NK-92 treated with Interleukin-12 subunit alpha and Interleukin-12 subunit beta, amount 100 ng/mL, for 24 hours (cell line): Measurements from ENCODE around the gene HMG20B.

Experiments used
- DNase-seq: peaks from one replicate; lab custom pipeline; 2025; lab: John Stamatoyannopoulos, UW

The HMG20B gene

DNA sequence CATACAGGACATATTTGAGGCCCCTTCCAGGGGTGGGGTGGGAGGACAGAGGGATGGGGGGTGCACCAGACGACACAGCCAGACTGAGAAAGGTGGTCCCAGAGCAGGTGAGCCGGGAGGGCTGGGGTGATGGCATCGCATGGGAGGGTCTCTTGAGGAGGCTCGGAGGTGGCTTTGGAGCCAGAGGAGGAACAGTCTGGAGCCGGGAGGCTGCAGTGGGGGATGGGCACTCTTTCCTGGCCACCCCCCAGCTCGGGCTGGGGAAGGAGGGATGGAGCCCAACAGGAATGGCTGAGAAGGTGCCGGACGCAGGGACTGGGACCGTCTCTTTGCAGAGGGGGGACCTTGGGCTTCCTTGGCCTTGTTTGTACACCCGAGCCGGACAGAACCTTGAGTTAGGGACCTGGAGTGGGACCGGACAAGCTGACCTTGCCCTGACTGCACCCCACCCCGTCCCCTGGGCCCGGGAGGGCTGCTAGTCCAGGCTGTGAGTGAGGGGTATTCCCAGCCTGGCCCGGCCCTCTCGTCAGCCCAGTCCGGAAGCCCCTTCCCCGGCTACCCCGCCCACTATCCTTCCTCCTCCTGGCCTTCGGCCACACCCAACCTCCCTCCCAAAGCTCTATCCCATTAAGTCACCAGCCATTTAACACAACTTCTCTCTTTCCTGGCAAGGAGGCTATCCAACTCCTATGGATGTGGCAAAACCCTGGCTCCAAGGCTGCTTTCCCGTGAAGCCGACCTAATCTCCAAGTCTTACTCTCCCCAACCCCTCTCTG, 34.7 kb downstream of the HMG20B start:
- no peak for DNase-seq

GRCh38 chr19:3608079-3608641, 35.4 kb downstream of the HMG20B start:
- no peak for DNase-seq

DNA sequence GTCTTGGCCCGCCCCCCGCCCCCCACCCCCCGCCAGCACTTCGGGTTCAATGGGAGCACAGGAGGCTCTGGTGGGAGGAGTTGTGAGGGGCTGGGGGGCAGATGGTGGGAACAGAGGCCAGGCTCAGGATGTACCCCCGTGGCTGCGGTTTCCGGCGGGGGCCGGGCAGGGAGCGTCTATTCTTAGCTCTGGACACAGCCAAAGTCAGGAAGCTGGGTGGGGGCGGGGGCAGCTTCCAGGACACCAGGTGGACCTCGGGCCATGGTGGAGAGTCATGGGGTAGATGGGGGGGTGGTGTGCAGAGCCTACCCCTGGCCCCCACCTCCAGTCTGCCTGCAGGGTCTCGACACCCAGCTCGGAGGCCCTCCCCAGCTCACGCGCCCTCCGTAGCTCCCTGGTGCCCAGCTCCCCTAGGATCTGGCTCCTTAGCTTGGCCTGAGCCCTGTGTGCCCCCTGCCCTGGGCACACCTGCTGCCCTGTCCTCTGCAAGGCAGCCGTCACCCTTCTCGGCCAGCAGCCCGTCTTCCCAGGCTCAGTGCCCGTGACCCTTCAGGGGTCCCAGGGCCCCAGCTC, 36.1 kb downstream of the HMG20B start:
- DNase-seq = no peak

DNA sequence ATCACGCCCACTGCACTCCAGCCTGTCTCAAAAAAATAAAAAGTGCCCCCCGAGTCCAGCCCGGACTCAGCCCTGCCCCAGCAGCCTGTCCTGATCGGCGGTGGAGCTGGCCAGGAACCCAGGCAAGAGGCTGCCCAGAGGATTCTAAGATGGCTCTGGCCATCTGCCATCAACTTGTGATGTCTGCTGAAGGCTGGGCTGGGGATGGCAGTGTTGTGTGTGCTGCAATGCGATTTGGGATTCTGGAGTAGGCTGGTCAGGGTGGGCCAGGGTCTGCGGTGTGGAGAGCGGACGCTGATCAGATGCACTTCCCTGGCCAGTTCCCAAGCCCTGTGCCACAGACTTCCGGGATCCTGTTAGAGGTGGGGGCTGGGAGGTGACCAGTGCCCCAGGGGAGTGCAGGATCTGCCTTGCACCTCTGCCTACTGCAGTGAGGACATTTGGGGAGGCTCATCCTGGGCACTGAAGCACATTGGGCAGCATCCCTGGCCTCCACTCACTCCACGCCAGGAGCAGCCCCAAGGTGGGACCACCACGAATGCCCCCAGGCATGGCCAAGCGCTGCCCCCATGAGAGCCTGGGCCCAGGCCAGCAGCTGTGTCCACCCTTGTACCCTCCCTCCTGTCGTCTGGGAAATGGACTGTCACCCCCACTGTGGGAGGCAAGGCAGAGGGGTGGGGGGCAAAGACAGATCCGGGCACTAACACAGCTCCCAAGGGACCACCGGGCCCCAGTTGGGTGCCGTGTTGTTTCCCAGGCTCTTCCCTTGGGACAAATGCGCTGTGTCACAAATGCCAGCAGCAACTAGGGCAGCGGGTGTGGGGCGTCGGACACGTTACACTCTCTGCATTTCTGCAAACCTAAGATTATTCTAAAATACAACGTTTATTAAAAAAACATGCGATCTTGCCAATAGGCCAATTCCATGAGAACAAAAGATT, 37.3 kb downstream of the HMG20B start:
- no peak for DNase-seq

DNA sequence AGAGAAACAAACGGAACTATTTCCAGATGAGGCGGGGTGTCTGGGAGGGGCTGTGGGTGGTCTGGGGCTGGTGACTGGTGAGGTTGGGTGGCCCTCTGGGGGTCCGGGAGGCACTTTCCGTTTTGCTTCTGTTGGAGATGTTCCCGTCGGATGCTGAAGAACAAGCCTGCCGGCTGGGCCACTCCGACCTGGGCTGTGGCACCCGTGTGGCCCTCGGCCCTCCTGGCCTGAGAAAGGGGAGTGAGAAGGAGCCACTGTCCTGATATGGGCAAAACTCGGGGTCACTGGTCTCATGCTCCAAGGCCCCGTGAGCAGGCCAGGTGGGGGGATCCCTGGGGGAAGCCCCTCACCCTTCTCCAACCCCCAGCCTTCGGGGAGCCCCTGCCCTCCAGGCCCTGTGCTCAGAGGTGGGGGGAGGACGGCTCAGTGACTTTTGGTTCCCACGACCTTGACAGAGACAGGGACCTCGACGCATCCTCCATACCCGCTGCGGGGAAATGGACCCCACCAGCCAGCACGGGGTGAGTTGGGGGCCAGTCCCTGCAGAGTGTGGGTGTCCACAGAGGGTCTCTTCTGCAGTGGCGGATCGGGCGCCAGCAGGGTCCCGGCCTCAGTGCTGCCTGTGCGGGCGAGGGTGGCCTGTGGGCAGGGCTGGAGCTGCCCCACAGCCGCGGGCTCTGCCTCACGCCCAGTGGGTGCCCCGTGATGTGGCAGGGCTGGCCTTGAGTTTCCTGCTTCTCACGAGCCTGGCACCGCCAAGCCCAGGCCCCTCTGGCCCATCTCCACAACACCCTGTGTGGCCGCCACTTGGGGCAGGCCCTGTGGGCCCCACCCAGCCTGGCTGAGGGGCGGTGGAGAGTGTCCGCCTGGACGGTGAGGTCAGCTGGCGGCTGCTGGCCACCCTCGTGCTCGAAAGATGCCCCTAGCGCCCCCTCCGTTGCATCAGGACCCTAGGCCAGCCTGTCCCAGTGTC, 38.3 kb downstream of the HMG20B start:
- no peak for DNase-seq

GRCh38 chr19:3611841-3612240, 39.1 kb downstream of the HMG20B start:
- DNase-seq = no peak

DNA sequence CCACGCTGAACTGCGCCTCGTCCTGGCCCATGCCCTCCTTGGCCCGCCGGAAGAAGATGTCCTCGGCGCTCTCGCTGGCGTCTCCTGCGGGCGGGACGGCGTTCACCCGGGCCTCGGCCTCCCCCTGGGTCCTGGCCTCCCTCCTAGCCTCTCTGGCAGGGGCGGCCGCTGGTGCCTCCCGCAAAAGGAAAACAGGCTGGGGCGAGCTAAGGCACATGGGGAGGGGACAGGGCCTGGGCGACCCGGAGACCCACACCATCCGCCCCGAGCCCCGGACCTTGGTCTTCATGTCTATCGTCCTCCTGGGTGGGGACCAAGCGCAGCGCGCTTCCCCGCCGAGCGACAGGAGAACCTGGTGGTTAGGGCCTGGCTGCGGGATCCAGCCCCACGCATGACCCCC, 39.6 kb downstream of the HMG20B start:
- no peak for DNase-seq

DNA sequence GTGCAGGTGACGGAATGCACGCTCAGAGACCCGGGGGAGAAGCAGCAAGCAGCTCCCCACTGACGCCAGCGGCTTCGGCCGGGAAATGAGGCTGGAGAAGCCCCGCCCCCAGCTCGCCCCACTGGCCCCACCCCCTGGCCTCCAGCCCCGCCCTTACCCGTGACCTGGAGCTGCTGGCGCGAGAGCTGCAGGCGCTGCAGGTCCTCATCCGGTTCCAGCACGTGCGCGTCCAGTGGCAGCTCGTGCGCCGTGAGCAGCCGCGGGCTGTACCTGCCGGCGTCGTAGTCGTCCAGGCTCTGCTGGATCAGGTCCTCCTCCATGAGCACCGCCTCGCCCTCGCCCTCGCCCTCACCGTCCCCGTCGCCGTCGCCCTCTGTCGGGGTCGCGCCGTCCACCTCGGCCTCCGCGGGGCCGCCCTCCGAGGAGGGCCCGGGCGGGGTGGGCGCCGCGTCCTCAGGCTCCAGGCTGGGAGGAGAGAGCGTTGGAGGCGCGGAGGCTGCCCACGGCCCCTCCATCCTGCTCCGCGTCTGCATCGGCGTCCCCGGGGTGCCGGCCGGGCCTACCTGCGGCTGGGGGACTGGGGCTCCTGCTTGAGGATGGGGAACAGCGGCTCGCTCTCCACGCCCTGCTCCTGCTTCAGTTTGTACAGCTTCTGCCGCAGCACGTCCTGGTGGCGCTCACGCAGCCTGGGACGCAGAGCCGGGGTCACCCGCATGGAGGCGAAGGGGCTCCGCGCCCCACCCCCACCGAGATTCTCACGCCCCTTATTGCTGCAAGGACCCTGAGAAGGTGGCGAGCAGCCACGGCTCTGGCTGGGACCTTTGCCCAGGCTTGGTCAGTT, 40.4 kb downstream of the HMG20B start:
- DNase-seq = no peak

GRCh38 chr19:3613818-3614661, 41.3 kb downstream of the HMG20B start:
- DNase-seq = no peak

- no peak for DNase-seq
Measured at GRCh38 chr19:3614858-3615505, 42.2 kb downstream of the HMG20B start.

GRCh38 chr19:3615524-3616135, 42.9 kb downstream of the HMG20B start:
- no peak for DNase-seq

- DNase-seq = no peak
Measured at GRCh38 chr19:3617463-3617862, 44.7 kb downstream of the HMG20B start.

DNA sequence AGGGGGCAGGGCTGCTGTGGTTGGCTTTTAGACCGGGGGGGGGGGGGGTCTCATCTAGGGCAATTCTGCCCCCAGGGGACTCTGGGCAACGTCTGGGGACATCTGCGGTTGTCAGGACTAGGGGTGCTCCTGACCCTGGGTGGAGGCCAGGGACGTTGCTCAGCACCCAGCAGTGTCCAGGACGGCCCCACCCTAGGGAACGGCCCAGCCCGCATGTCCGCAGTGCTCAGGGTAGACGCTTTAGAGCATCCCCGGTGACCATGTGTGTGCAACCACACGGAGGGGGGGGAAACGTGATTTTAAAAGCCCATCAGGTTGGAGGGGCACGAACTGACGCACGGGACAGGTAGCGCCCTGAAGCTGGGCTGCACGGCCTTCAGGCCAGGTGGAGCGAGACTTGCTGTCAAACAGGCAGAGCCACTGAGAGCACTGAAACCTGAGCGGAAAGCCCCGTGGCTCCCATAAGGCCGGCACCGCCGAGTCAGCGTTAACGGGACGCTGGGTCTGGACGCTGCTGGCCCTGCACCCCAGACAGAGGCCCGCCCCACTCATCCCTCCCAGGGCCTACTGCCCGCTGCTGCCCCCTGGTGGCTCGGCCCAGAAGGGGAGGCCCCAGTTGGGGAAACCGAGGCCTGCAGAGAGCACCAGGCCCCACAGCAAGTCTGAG, 45.5 kb downstream of the HMG20B start:
- DNase-seq = no peak

GRCh38 chr19:3618811-3619630, 46.3 kb downstream of the HMG20B start:
- no peak for DNase-seq

- no peak for DNase-seq
Measured at GRCh38 chr19:3619631-3620012, 46.9 kb downstream of the HMG20B start.

DNA sequence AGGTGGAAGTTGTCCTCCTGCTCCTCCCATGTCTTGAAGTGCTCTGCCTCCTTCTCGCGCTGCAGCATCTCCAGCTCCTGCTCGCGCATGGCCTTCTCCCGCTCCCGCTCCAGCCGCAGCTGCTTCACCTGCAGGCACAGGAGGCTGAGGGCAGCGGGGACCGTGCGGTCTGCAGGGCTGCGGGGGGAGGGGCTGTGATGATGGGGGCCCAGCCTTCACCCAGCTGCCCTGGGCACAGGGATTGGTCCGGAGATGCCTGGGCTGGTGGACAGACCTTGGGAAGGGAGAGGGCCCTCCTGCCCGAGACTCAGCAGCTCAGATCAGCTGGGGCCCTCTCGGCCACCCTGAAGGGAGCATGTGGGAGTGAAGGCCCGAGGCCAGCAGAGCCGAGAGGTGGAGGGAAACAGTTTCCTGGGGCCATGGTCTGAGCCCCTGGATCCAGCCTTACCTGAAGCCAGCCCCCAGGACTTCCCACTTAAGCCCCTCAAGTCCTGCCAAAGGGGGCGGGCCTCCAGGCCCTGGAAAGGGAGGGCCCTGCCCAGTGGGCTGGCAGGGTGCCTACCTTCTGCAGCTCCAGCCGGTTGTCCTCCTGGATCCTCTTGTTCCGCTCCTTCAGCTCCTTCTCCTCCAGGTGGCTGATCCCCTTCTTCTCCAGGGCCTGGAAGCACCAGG, 47.5 kb downstream of the HMG20B start:
- DNase-seq = no peak
